Occipital lobe (tissue), 2 donors: ENCODE measurements around the gene PACC1. TPM values are rescaled to one million over a fixed set of nuclear protein-coding genes. Genes with fewer than 3 reads are reported as not detected.
"Not testable (repeated sequence)": the region's sequence is repeated elsewhere in the genome, so short reads cannot be mapped to it uniquely, and the experiment has no call there.

ENCODE experiments used
- DNase-seq: peaks from one replicate; lab custom pipeline; 2025; lab: John Stamatoyannopoulos, UW
- total RNA-seq: library from RNA; depleted of rRNA; stranded (reverse); fragments of >200 nt; gene quantifications from one replicate; pipeline ENCODE4 v1.2.3, GENCODE V29; 2014

Gene PACC1
- total RNA-seq, 1 donor from 2014 or later = 25.4 TPM

GRCh38 chr1:212397171-212397570 is 17.5 kb downstream of the PACC1 start:
- DNase-seq = no peak

- DNase-seq = no peak
Observed at GRCh38 chr1:212396638-212397037, 18.0 kb downstream of the PACC1 start.

GRCh38 chr1:212395678-212396437 is 18.8 kb downstream of the PACC1 start:
- not testable (repeated sequence) for DNase-seq

- DNase-seq = no peak
Observed at GRCh38 chr1:212388985-212389716, 25.5 kb downstream of the PACC1 start.

- no peak for DNase-seq
Observed at GRCh38 chr1:212386029-212386428, 28.7 kb downstream of the PACC1 start.

- DNase-seq = no peak
Observed at GRCh38 chr1:212381397-212382035, 33.2 kb downstream of the PACC1 start.

GRCh38 chr1:212379366-212379765 is 35.3 kb downstream of the PACC1 start:
- no peak for DNase-seq

- DNase-seq = no peak
Observed at GRCh38 chr1:212377644-212378043, 37.0 kb downstream of the PACC1 start.

- no peak for DNase-seq
Observed at GRCh38 chr1:212375986-212376385, 38.7 kb downstream of the PACC1 start.

- no peak for DNase-seq
Observed at GRCh38 chr1:212368073-212368484, 46.6 kb downstream of the PACC1 start.

- DNase-seq = no peak
Observed at GRCh38 chr1:212367474-212368072, 47.1 kb downstream of the PACC1 start.

GRCh38 chr1:212366901-212367300 is 47.8 kb downstream of the PACC1 start:
- no peak for DNase-seq

- DNase-seq = no peak
Observed at GRCh38 chr1:212364985-212365384, 49.7 kb downstream of the PACC1 start.

GRCh38 chr1:212359794-212360479 is 54.7 kb downstream of the PACC1 start:
- no peak for DNase-seq

GRCh38 chr1:212355230-212355969 is 59.3 kb downstream of the PACC1 start:
- no peak for DNase-seq

GRCh38 chr1:212354464-212354863 is 60.2 kb downstream of the PACC1 start:
- no peak for DNase-seq

- no peak for DNase-seq
Observed at GRCh38 chr1:212353181-212353580, 61.5 kb downstream of the PACC1 start.

GRCh38 chr1:212351588-212352362 is 62.9 kb downstream of the PACC1 start:
- no peak for DNase-seq

- DNase-seq = no peak
Observed at GRCh38 chr1:212346601-212347000, 68.1 kb downstream of the PACC1 start.

- DNase-seq = no peak
Observed at GRCh38 chr1:212344905-212345304, 69.8 kb downstream of the PACC1 start.
